ENCODE results near the gene LIFR.

Gene LIFR

DNA sequence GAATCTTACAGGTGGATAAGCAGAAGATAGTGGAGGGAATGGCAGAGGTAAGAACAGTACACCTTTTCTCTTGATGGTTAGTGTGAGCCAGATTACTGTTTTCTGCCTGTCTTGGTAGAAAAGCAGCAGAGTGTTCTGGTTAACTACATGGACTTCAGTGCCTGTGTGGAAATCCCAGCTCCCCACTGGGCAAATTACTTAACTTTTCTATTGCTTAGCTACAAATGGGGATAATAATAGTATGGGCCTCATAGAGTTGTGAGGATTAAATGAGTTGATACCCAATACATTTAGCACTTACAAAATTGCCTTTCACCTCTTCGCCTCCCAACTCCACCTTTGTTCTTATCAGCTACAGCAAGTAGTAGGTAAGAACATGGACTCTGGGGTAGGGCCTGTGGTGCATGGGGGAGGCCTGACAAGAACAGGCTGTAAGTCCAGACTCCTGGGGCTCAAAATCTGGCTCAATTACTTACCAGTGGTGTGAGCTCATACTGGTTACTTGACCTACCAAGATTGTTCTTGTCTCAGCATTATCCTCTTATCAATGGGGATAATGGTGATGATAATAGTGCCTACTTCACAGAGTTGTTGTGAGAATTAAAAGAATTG, 125.1 kb downstream of the LIFR start:
- DNase-seq = no peak

DNA sequence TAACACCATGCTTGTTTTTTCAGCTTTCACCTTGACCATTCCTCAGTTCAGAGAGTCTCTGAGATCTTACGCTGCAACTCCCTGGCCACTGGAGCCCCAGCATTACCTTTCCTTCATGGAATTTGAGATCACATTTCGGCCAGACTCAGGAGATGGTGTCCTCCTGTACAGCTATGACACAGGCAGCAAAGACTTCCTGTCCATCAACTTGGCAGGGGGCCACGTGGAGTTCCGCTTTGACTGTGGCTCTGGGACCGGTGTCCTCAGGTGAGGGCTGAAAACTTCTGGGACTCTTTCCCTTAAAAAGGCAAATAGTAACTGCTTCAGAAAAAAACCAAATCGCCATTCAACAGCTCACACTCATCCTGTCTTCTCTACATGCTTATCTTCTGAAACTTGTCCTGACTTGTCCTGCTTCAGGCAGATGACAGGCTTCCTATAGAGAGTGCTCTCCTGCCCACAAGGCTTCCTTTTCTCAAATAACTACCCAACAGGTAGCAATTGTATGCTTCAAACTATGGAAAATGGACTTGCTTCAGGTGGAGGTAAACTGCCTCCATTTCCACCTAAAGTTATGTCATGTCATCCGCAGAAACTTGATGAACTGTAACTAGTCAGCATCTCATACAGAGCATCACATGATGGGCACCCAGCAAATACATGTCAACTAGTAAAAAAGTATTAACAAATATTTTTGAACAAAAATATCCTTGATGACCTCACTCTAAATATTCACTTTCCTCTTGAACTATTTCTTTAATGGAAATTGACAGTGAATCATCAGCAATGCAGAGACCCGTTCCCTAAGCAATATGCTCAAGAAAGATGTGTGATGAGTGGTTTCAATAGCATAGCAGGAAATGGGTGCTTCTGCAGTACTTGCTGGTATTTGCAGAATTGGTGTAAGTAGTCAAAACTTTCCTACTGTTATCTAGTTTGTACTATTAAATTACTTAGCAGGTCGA, 129.2 kb downstream of the LIFR start:
- DNase-seq = no peak

DNA sequence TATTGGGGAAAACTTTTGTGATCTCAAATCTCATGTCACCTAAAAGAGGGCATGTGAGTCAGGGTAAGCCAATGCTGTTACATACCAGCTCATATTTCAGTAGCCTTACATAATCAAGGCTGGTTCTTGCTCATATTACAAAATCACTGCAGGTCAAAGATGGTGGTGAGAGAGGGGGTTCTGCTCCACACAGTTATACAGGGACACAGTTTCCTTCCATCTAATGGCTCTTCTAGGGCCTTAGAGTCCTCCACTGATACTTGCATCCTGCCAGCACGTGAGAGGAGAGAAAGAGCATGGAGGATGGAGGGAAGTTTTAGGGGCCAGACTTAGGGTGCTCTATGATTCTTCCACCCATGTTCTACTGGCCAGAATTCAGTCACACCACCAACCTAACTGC, 130.0 kb downstream of the LIFR start:
- no peak for DNase-seq

All from NCI-H1930 (cell line).